Bronchial epithelial cell (primary cell): ENCODE measurements around the gene GNE. TPM values are rescaled to one million over a fixed set of nuclear protein-coding genes. Genes with fewer than 3 reads are reported as not detected.

Source experiments
- DNase-seq: peaks from one replicate; pipeline ENCODE4 v3.0.0-alpha.2; 2010; ENCODE audit warnings: low read depth
- FAIRE-seq: peaks from 2 replicates; lab custom pipeline; 2011; peaks lifted over from hg19 to GRCh38; lab: Jason Lieb, UNC
- H3K27me3 ChIP-seq: 2 replicates; pipeline ENCODE4 v1.5.1; 2011; ENCODE audit warnings: low read length; ENCODE audit not compliant: control insufficient read depth, insufficient read depth
- H3K36me3 ChIP-seq: 2 replicates; pipeline ENCODE4 v1.5.1; 2011; ENCODE audit warnings: low read length; ENCODE audit not compliant: control insufficient read depth, insufficient read depth
- H3K4me3 ChIP-seq: 2 replicates; pipeline ENCODE4 v1.5.1; 2011; ENCODE audit warnings: mild to moderate bottlenecking, low read depth, low read length, control low read depth
- total RNA-seq: library from RNA; depleted of rRNA; stranded (reverse); fragments of >200 nt; gene quantifications from 2 replicates; pipeline ENCODE4 v1.2.1, GENCODE V29; 2014
- TF ChIP-seq, protein P1 (sequence below): IDR thresholded peaks from 2 replicates; pipeline ENCODE4 v1.5.1; 2011; ENCODE audit warnings: mild to moderate bottlenecking, moderate library complexity, low read length, control low read depth, inconsistent platforms; ENCODE audit not compliant: insufficient read depth, severe bottlenecking

The GNE gene
- total RNA-seq, 1 donor from 2014 or later = 14.7 TPM

DNA sequence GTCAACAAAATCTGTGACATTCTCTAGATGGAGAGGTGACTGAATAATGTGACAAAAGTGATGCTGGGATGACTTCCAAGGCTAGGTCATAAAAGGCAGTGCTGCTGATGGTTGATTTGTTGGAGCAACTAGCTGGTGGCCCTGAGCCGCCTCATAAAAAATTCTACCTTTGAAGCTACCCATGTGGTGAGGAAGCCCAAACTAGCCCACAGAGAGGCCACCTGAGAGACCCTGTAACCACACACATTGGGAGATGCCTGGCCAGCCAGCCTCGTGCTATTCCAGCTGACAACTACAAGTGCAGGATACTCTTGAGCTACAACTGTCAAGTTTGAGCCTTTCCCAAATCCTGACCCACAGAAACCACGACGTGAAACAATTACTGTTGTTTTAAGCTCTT is 44.9 kb downstream of the GNE start:
- peaks cover 27% of the 10 kb centered on the region for H3K36me3 ChIP-seq
- TF ChIP-seq, protein P1, sequence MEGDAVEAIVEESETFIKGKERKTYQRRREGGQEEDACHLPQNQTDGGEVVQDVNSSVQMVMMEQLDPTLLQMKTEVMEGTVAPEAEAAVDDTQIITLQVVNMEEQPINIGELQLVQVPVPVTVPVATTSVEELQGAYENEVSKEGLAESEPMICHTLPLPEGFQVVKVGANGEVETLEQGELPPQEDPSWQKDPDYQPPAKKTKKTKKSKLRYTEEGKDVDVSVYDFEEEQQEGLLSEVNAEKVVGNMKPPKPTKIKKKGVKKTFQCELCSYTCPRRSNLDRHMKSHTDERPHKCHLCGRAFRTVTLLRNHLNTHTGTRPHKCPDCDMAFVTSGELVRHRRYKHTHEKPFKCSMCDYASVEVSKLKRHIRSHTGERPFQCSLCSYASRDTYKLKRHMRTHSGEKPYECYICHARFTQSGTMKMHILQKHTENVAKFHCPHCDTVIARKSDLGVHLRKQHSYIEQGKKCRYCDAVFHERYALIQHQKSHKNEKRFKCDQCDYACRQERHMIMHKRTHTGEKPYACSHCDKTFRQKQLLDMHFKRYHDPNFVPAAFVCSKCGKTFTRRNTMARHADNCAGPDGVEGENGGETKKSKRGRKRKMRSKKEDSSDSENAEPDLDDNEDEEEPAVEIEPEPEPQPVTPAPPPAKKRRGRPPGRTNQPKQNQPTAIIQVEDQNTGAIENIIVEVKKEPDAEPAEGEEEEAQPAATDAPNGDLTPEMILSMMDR = no peak
- FAIRE-seq (no peak), DNase-seq (no peak)
- H3K4me3 ChIP-seq = no peak overlapping the region
- H3K27me3 ChIP-seq = no peaks in the 10 kb centered on the region

DNA sequence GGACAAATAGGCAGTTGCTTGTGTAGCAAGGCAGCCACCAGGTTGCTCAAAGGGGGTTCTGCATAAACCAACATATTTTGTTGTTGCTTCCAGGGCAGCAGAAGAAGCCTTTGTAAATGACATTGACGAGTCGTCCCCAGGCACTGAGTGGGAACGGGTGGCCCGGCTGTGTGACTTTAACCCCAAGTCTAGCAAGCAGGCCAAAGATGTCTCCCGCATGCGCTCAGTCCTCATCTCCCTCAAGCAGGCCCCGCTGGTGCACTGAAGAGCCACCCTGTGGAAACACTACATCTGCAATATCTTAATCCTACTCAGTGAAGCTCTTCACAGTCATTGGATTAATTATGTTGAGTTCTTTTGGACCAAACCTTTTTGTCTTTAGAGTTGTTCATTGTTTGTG is 46.7 kb downstream of the GNE start:
- H3K36me3 ChIP-seq = peaks cover 30% of the 10 kb centered on the region
- no peaks in the 10 kb centered on the region for H3K27me3 ChIP-seq
- TF ChIP-seq, protein P1 = no peak
- no peak overlapping the region for H3K4me3 ChIP-seq
- DNase-seq (no peak), FAIRE-seq (no peak)

DNA sequence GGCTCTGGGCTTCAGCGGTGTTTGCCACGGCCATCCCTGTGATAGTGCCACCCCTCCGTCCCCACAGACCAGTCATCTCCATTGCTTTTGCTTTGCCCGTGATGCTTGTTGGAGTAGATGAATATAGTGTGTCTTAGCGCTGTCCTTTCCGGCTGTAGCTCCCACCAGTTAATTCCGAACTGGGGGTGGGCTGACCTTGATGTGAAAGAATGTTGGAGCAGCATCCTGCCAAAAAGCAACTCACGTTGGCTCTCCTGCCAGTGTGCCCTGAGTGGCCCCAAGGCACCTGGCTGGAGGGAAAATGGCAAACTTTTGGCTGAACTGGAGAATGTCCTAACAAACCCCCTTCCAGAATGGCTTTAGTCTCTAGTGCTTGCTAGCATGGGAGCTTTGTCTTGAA is 47.5 kb downstream of the GNE start:
- FAIRE-seq (no peak), DNase-seq (no peak)
- TF ChIP-seq, protein P1 = no peak
- Histone ChIP-seq H3K4me3 (no peak overlapping the region), H3K27me3 (no peaks in the 10 kb centered on the region), H3K36me3 (peaks cover 33% of the 10 kb centered on the region)

DNA sequence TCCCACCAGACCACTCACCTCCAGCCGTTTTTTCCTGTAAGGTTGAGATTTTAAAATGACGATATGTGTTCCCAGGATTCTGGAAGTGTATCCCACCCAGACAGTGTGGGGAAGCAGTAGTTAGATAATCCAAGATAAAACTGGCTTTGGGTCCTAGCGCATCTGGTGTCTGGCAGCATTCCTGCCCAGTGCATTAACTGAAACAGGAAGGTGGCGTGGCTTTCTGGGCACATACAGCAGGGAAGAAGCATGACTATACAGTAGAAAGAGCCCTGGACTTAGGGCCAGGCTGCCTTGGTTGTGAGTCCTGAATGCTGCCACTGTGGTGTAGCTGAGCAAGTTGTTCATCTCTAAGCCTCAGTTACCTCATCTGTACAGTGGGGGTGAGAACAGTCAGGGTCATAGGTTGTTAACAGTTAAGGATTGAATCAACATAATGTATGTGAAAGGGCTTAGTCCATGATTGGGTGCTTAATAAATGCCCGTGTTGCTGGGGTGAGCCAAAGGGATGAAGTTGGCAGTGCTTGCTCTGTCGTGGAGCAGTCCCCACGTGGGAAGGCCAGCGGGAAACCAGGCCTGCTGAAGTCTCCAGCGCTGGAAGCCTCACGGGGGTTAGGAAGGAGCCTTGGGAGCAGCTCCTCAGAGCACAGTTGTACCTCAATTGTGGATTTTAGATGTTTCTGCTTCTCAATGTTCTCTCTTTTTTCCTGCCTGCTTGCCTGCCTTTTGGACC is 49.6 kb downstream of the GNE start:
- DNase-seq (no peak), FAIRE-seq (peak; percentile 58)
- Histone ChIP-seq H3K36me3 (peaks cover 45% of the 10 kb centered on the region), H3K27me3 (no peaks in the 10 kb centered on the region), H3K4me3 (no peak overlapping the region)
- TF ChIP-seq, protein P1 = no peak

DNA sequence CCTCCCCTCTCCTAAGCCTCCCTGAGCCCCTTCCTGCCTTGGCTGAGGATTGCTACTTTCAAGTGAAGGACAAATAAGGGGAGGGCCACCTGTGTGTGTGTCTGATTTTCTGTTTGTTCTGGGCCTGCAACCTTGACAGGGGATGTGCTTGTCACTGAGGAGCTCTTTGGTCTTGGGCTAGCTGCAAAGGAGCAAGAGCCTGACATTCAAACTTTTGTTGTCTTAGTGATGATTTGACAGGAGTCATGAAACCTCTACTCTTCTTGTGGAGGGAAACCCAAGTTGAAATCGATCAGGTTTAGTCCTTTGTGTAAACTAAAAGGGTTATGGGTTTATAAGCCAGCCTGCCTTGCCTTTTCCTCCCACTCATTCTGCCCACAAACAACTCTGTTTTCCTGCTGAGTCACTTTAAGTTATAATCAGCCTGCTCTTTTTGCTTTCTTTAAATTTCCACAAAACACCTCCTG is 50.7 kb downstream of the GNE start:
- Histone ChIP-seq H3K27me3 (no peaks in the 10 kb centered on the region), H3K4me3 (no peak overlapping the region), H3K36me3 (peaks cover 47% of the 10 kb centered on the region)
- DNase-seq (peak; percentile 30), FAIRE-seq (no peak)
- TF ChIP-seq, protein P1 = no peak
